ENCODE data around the gene RALGPS1. TPM values are rescaled to one million over a fixed set of nuclear protein-coding genes. Genes with fewer than 3 reads are reported as not detected.

RALGPS1 gene
- total and polyA plus RNA-seq, 8 donors: 4.7 to 150 (median 42.2) TPM

DNA sequence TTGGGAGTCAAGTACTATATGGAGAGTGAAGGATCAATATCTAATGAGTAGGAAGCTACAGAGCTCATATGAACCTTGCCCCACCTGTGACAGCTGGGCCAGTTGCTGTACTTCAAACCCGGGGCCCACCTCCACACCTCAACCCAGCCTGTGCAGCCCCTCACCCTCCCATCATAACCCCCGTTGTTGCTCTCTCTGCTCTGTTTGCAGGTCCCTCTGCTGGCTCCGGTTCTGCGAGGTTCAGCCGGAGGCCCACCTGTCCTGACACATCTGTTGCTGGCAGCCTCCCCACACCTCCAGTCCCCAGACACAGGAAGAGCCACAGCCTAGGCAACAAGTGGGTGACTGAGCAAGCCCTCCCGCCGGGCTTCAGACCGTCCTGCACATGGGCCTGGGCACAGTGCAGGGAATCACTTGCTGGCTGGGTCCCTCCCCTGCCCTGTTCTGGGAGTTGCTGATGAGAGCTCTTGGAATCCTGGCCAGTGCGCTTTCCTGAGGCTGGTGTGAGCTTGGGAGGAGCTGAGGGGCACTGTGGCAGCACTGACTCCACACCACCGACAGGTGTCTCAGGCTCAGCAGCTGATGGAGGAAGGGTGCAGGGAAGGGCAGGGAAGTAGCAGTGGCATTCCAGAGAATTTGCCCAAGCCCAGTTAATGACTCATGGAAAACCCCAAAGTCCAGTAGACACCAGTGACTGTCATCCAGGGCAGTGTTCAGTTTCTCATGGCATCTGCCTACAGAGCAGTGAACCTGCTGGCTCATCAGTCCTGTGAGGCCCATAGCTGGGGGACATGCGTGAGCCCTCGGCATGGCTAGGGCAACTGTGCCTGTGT is 280.5 kb downstream of the RALGPS1 start:
- DNase-seq: no peak
- intact Hi-C loops (cut with DNase I; ENCODE audit: low total_unique reads): loop anchor here (5.0 kb wide), 1 partner anchor 258 kb away; no protein-coding TSS in a partner anchor
- WGBS, 5 donors: 85 to 96% (median 93%) methylated on average over 12 of the region's 12 CpGs
- Histone ChIP-seq H3K27me3 (no peaks in the 10 kb centered on the region), H3K4me3 (no peak overlapping the region), H3K4me1 (peaks cover 13 to 26% (median 18%) of the 10 kb centered on the region in 4 donors), H3K9me3 (no peaks in the 10 kb centered on the region), H3K36me3 (peaks cover 0 to 18% (median 16%) of the 10 kb centered on the region in 4 donors), H3K27ac (no peak overlapping the region)
- no peak for TF ChIP-seq POLR2AphosphoS5 (IDR thresholded peaks at IDR 0.05)
- TF ChIP-seq, protein P1, sequence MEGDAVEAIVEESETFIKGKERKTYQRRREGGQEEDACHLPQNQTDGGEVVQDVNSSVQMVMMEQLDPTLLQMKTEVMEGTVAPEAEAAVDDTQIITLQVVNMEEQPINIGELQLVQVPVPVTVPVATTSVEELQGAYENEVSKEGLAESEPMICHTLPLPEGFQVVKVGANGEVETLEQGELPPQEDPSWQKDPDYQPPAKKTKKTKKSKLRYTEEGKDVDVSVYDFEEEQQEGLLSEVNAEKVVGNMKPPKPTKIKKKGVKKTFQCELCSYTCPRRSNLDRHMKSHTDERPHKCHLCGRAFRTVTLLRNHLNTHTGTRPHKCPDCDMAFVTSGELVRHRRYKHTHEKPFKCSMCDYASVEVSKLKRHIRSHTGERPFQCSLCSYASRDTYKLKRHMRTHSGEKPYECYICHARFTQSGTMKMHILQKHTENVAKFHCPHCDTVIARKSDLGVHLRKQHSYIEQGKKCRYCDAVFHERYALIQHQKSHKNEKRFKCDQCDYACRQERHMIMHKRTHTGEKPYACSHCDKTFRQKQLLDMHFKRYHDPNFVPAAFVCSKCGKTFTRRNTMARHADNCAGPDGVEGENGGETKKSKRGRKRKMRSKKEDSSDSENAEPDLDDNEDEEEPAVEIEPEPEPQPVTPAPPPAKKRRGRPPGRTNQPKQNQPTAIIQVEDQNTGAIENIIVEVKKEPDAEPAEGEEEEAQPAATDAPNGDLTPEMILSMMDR (IDR thresholded peaks at IDR 0.05): no peak
- TF ChIP-seq EP300 (IDR thresholded peaks at IDR 0.05): no peak
- TF ChIP-seq POLR2A (IDR thresholded peaks at IDR 0.05): no peak

DNA sequence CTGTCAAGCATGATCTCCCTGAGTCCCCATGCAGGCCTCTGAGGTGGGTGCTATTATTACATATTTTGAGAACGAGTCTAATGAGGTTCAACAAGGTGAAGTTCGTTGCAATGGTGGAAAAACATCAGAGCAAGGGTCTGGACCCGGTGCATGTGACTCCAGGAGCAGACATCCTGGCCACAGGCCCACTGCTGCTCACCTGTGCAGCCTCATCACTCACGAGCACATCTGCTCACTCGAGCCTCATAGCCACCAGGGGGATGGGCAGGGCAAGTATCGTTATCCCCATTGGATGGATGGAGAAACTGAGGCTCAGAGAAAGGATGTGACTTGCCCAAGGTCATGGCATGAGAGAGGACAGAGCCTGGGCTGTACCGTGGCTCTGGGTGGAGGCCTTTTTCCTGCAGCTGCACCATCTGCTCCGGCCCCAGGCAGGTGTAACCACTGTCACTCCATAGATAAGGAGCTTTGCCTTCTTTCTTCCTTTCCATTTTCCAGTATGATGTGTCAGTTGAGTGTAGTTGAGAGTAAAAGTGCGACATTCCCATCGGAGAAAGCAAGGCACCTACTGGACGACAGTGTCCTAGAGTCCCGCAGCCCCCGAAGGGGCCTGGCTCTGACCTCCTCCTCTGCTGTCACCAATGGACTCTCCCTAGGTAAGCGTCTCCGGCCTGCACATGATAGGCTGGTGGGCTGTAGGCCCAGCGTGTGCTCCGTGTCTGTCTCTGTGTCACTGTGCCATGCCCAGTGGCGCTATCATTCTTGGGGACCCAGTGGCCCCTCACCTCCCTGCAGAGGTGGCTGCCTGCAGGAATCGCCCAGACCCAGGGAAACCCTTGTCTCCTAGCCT is 281.6 kb downstream of the RALGPS1 start:
- Histone ChIP-seq H3K4me1 (peaks cover 13 to 26% (median 18%) of the 10 kb centered on the region in 4 donors), H3K27me3 (no peaks in the 10 kb centered on the region), H3K4me3 (no peak overlapping the region), H3K9me3 (no peaks in the 10 kb centered on the region), H3K36me3 (peaks cover 0 to 19% (median 16%) of the 10 kb centered on the region in 4 donors), H3K27ac (peak overlapping the region in 1 of 5 donors; percentile 81)
- intact Hi-C loops (cut with DNase I; ENCODE audit: low total_unique reads): loop anchor here (5.0 kb wide), 1 partner anchor 259 kb away; no protein-coding TSS in a partner anchor
- TF ChIP-seq POLR2AphosphoS5 (IDR thresholded peaks at IDR 0.05) (no peak), POLR2A (IDR thresholded peaks at IDR 0.05) (no peak), EP300 (IDR thresholded peaks at IDR 0.05) (no peak)
- TF ChIP-seq, protein P1 (IDR thresholded peaks at IDR 0.05): no peak
- 90 to 93% (median 92%) methylated on average over 13 to 19 of the region's 19 CpGs for WGBS, 5 donors
- DNase-seq: no peak

DNA sequence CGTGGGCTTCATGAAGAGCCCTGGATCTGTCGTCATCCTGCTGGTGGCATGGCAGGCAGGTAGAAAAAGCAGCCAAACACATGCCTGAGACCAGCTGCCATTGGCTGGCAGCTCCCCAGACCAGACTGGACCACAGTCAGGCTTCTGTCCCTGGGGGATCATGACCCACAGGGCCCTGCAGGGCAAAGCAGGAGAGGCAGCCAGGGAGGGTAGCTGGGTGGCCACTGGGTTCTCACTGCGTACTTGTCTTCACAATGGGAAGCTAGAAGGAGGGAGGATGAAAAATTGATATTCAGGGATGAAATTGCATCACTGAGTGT is 282.2 kb downstream of the RALGPS1 start:
- H3K27me3 ChIP-seq: no peaks in the 10 kb centered on the region
- H3K4me1 ChIP-seq: peaks cover 13 to 26% (median 18%) of the 10 kb centered on the region in 4 donors
- 54 to 100% (median 58%) methylated on average over 1 to 3 of the region's 3 CpGs for WGBS, 5 donors
- H3K36me3 ChIP-seq: peaks cover 0 to 25% (median 22%) of the 10 kb centered on the region in 4 donors
- peak overlapping the region in 1 of 5 donors; percentile 81 for H3K27ac ChIP-seq
- intact Hi-C loops (cut with DNase I; ENCODE audit: low total_unique reads): loop anchor here (5.0 kb wide), 1 partner anchor 259 kb away; no protein-coding TSS in a partner anchor
- no peaks in the 10 kb centered on the region for H3K9me3 ChIP-seq
- DNase-seq: no peak
- no peak overlapping the region for H3K4me3 ChIP-seq
- TF ChIP-seq, protein P1 (IDR thresholded peaks at IDR 0.05): no peak
- TF ChIP-seq POLR2AphosphoS5 (IDR thresholded peaks at IDR 0.05) (no peak), POLR2A (IDR thresholded peaks at IDR 0.05) (no peak), EP300 (IDR thresholded peaks at IDR 0.05) (no peak)
